ENCODE measurements around the gene PLAAT3. TPM values are rescaled to one million over a fixed set of nuclear protein-coding genes. Genes with fewer than 3 reads are reported as not detected.

PLAAT3 gene
- total and polyA plus RNA-seq, 4 donors: 13.4 to 90.1 (median 54.3) TPM

DNA sequence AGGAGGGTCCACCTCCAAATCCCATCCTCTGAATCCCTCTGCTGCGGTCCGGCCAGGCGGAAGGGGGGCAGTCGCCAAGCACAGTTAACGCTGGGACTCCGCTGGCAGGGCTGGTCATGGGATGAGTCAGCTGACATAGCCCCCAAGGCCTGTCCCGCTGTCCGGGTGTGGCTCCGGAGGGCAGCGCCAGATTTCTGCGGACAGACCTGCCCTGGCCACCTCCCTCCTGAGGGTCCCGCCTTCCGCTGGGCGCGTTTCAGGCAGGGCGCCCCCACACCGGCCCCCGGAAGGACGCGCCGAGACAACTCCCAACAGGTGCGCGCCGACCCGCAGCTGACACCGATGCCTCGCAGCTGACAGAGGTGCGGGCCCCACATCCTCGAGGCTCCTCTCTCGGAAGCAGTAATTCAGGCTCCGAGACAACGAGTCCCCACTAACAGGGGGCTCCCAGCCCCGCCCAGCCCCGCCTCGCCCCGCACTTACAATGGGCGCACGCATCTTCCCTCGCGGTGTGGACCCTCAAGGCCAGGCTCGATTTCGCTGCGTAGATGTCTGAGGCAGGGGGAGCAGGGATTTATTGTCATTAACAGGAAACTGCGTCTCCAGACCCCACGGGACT, 607 bp downstream of the PLAAT3 start (continued):
- TF ChIP-seq, protein P1, sequence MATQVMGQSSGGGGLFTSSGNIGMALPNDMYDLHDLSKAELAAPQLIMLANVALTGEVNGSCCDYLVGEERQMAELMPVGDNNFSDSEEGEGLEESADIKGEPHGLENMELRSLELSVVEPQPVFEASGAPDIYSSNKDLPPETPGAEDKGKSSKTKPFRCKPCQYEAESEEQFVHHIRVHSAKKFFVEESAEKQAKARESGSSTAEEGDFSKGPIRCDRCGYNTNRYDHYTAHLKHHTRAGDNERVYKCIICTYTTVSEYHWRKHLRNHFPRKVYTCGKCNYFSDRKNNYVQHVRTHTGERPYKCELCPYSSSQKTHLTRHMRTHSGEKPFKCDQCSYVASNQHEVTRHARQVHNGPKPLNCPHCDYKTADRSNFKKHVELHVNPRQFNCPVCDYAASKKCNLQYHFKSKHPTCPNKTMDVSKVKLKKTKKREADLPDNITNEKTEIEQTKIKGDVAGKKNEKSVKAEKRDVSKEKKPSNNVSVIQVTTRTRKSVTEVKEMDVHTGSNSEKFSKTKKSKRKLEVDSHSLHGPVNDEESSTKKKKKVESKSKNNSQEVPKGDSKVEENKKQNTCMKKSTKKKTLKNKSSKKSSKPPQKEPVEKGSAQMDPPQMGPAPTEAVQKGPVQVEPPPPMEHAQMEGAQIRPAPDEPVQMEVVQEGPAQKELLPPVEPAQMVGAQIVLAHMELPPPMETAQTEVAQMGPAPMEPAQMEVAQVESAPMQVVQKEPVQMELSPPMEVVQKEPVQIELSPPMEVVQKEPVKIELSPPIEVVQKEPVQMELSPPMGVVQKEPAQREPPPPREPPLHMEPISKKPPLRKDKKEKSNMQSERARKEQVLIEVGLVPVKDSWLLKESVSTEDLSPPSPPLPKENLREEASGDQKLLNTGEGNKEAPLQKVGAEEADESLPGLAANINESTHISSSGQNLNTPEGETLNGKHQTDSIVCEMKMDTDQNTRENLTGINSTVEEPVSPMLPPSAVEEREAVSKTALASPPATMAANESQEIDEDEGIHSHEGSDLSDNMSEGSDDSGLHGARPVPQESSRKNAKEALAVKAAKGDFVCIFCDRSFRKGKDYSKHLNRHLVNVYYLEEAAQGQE (IDR thresholded peaks at IDR 0.05): no peak
- TF ChIP-seq RAD21 (IDR thresholded peaks at IDR 0.05): no peak
- TF ChIP-seq HNF4A (conservative IDR thresholded peaks at IDR 0.05): no peak

DNA sequence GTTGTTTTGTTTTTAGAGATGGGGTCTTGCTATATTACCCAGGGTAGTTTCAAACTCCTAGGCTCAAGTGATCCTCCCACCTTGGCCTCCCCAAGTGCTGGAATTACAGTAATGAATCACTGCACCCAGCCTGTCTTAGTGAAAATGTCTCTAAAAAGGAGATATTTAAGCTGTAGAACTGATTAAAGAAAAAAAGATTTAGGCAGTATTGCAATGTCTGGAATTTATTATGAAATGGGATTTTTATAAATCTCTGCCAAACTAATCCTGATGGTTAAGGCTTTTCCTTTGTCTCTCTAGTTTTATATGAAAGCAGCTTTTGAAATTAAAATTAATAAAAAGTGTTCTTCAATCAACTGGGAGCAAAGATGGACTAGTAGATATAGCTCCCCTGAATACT, 2.1 kb downstream of the PLAAT3 start:
- Histone ChIP-seq H3K36me3 (ENCODE audit: control insufficient read depth in 4 of 4, insufficient read depth in 3 of 4, low read depth in 1 of 4, low read length in 3 of 4) (no peaks in the 10 kb centered on the region), H3K27me3 (ENCODE audit: control insufficient read depth in 4 of 4, insufficient read depth in 4 of 4, low read length in 3 of 4) (no peaks in the 10 kb centered on the region), H3K4me1 (ENCODE audit: control insufficient read depth in 4 of 4, insufficient read depth in 4 of 4, low read length in 3 of 4) (peaks cover 5 to 34% (median 31%) of the 10 kb centered on the region in 4 donors), H3K9ac (ENCODE audit: low read depth in 1 of 2, low read length in 2 of 2) (no peak overlapping the region), H3K4me3 (ENCODE audit: low read depth in 1 of 3, low read length in 3 of 3) (no peak overlapping the region), H3K9me3 (ENCODE audit: control insufficient read depth in 4 of 4, low read length in 3 of 4) (no peaks in the 10 kb centered on the region), H3K27ac (ENCODE audit: low read depth in 1 of 2, low read length in 2 of 2) (no peak overlapping the region)
- TF ChIP-seq GABPA (IDR thresholded peaks at IDR 0.05 in 1 of 2, conservative IDR thresholded peaks at IDR 0.05 in 1 of 2) (no peak), FOXA2 (IDR thresholded peaks at IDR 0.05) (no peak)
- TF ChIP-seq, protein P2, sequence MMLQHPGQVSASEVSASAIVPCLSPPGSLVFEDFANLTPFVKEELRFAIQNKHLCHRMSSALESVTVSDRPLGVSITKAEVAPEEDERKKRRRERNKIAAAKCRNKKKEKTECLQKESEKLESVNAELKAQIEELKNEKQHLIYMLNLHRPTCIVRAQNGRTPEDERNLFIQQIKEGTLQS (IDR thresholded peaks at IDR 0.05): no peak
- TF ChIP-seq, protein P3, sequence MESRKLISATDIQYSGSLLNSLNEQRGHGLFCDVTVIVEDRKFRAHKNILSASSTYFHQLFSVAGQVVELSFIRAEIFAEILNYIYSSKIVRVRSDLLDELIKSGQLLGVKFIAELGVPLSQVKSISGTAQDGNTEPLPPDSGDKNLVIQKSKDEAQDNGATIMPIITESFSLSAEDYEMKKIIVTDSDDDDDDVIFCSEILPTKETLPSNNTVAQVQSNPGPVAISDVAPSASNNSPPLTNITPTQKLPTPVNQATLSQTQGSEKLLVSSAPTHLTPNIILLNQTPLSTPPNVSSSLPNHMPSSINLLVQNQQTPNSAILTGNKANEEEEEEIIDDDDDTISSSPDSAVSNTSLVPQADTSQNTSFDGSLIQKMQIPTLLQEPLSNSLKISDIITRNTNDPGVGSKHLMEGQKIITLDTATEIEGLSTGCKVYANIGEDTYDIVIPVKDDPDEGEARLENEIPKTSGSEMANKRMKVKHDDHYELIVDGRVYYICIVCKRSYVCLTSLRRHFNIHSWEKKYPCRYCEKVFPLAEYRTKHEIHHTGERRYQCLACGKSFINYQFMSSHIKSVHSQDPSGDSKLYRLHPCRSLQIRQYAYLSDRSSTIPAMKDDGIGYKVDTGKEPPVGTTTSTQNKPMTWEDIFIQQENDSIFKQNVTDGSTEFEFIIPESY (IDR thresholded peaks at IDR 0.05): no peak
- DNase-seq (ENCODE audit: low spot score): no peak

DNA sequence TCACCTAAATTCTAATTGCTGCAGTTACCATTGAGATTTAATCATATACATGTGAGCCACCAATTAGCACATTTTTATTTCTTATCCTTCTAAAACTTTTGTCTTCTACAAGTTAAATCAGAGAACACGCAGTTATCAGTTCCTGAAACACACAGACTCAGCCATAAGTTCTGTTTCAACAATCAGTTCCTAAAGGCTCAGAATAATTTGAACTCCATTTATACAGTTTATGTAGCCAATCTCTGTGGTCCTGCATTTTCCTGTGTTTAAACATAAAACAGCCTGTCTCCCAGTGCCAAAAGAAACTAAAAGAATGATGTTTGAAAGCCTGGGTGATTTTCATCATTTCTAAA, 2.9 kb downstream of the PLAAT3 start:
- Histone ChIP-seq H3K9ac (ENCODE audit: low read depth in 1 of 2, low read length in 2 of 2) (no peak overlapping the region), H3K4me1 (ENCODE audit: control insufficient read depth in 4 of 4, insufficient read depth in 4 of 4, low read length in 3 of 4) (peaks cover 5 to 34% (median 31%) of the 10 kb centered on the region in 4 donors), H3K27me3 (ENCODE audit: control insufficient read depth in 4 of 4, insufficient read depth in 4 of 4, low read length in 3 of 4) (no peaks in the 10 kb centered on the region), H3K36me3 (ENCODE audit: control insufficient read depth in 4 of 4, insufficient read depth in 3 of 4, low read depth in 1 of 4, low read length in 3 of 4) (peaks cover 0 to 2% (median 0%) of the 10 kb centered on the region in 4 donors), H3K4me3 (ENCODE audit: low read depth in 1 of 3, low read length in 3 of 3) (no peak overlapping the region), H3K9me3 (ENCODE audit: control insufficient read depth in 4 of 4, low read length in 3 of 4) (no peaks in the 10 kb centered on the region), H3K27ac (ENCODE audit: low read depth in 1 of 2, low read length in 2 of 2) (no peak overlapping the region)
- no peak for DNase-seq (ENCODE audit: low spot score)
- WGBS: 75% methylated on average over 1 of the region's 1 CpG
- no peak for TF ChIP-seq TAF1 (conservative IDR thresholded peaks at IDR 0.05)
- TF ChIP-seq, protein P1 (IDR thresholded peaks at IDR 0.05): no peak

Data from liver (tissue), 9 donors.